GM19328 (cell line): ENCODE measurements around the gene RNF6.
A peak's percentile ranks its signal among the peaks of the same experiment; 100 is the strongest.

Experiments used
- ATAC-seq: cut with Tn5 transposase; IDR thresholded peaks from one replicate; pipeline ENCODE4 v1.9.1; 2021; ENCODE audit warnings: mild to moderate bottlenecking, moderate library complexity; ENCODE audit not compliant: unreplicated experiment

The RNF6 gene

GRCh38 chr13:26227166-26227971, 5.3 kb upstream of the RNF6 start:
- ATAC-seq, result no peak

- ATAC-seq, result no peak
Measured at GRCh38 chr13:26225896-26226617, 3.9 kb upstream of the RNF6 start.

GRCh38 chr13:26222520-26223046, 469 bp upstream of the RNF6 start:
- ATAC-seq, result peak; percentile 36

- ATAC-seq, result peak; percentile 21
Measured at GRCh38 chr13:26221399-26221720, 754 bp downstream of the RNF6 start.

GRCh38 chr13:26220575-26220974, 1.5 kb downstream of the RNF6 start:
- no peak for ATAC-seq

GRCh38 chr13:26219726-26220125, 2.4 kb downstream of the RNF6 start:
- ATAC-seq, result no peak

- ATAC-seq, result no peak
Measured at GRCh38 chr13:26216042-26216441, 6.1 kb downstream of the RNF6 start.

- ATAC-seq, result no peak
Measured at GRCh38 chr13:26213982-26214381, 8.1 kb downstream of the RNF6 start.

- no peak for ATAC-seq
Measured at GRCh38 chr13:26213345-26213744, 8.8 kb downstream of the RNF6 start.

- ATAC-seq, result no peak
Measured at GRCh38 chr13:26208287-26208686, 13.8 kb downstream of the RNF6 start.

GRCh38 chr13:26202365-26202972, 19.6 kb downstream of the RNF6 start:
- ATAC-seq, result no peak

- no peak for ATAC-seq
Measured at GRCh38 chr13:26200811-26201210, 21.3 kb downstream of the RNF6 start.

GRCh38 chr13:26198116-26198515, 24.0 kb downstream of the RNF6 start:
- no peak for ATAC-seq

GRCh38 chr13:26197298-26197697, 24.8 kb downstream of the RNF6 start:
- ATAC-seq, result no peak

- no peak for ATAC-seq
Measured at GRCh38 chr13:26186995-26187394, 35.1 kb downstream of the RNF6 start.

GRCh38 chr13:26186118-26186870, 35.8 kb downstream of the RNF6 start:
- peak; percentile 80 for ATAC-seq

GRCh38 chr13:26185720-26186117, 36.4 kb downstream of the RNF6 start:
- ATAC-seq, result no peak

- ATAC-seq, result no peak
Measured at GRCh38 chr13:26184791-26185250, 37.3 kb downstream of the RNF6 start.

- no peak for ATAC-seq
Measured at GRCh38 chr13:26183416-26183815, 38.7 kb downstream of the RNF6 start.

- no peak for ATAC-seq
Measured at GRCh38 chr13:26179344-26179743, 42.8 kb downstream of the RNF6 start.

- no peak for ATAC-seq
Measured at GRCh38 chr13:26168835-26169234, 53.3 kb downstream of the RNF6 start.
